Measurements from ENCODE around the gene PCID2. TPM values are rescaled to one million over a fixed set of nuclear protein-coding genes. Genes with fewer than 3 reads are reported as not detected.

Gene PCID2
- total and polyA plus RNA-seq, 2 of the 13 experiments (the other 11 are each of a cell fraction or from before 2014, with no cell fraction given), result 65.0 to 111 TPM

GRCh38 chr13:113138792-113139551, 69.5 kb downstream of the PCID2 start (continued):
- TF ChIP-seq ZNF558 (CRISPR knock-in tag; IDR thresholded peaks at IDR 0.05; ENCODE audit: borderline replicate concordance), result no peak; the same call in 1 of the 2 replicates
- TF ChIP-seq FUBP1 (CRISPR knock-in tag; IDR thresholded peaks at IDR 0.05; ENCODE audit: borderline replicate concordance), result 0 out of 2 replicates have a peak, but pooled peaks have one; percentile 16
- TF ChIP-seq ZNF513 (CRISPR knock-in tag; conservative IDR thresholded peaks at IDR 0.05), result no peak
- TF ChIP-seq NR1H2 (CRISPR knock-in tag; IDR thresholded peaks at IDR 0.05; ENCODE audit: borderline replicate concordance, low read depth), result no peak
- no peak for TF ChIP-seq PTBP1 (IDR thresholded peaks at IDR 0.05; ENCODE audit: low read depth, low read length, poor library complexity, severe bottlenecking)
- peak; percentile 79; the same call in 1 of the 2 replicates for TF ChIP-seq ZNF564 (CRISPR knock-in tag; IDR thresholded peaks at IDR 0.05)
- peak; percentile 94 for TF ChIP-seq RARA (CRISPR knock-in tag; IDR thresholded peaks at IDR 0.05)
- no peak for TF ChIP-seq TCF12 (IDR thresholded peaks at IDR 0.05)
- peak; percentile 98 for TF ChIP-seq TCF12 (CRISPR knock-in tag; IDR thresholded peaks at IDR 0.05)
- TF ChIP-seq ZNF776 (CRISPR knock-in tag; IDR thresholded peaks at IDR 0.05), result peak; percentile 65; the same call in 1 of the 2 replicates
- no peak for TF ChIP-seq SP140L (CRISPR knock-in tag; IDR thresholded peaks at IDR 0.05; ENCODE audit: borderline replicate concordance)
- TF ChIP-seq ZFP36L1 (CRISPR knock-in tag; IDR thresholded peaks at IDR 0.05), result peak; percentile 86; the same call in 1 of the 2 replicates
- TF ChIP-seq ZBTB42 (CRISPR knock-in tag; IDR thresholded peaks at IDR 0.05), result peak; percentile 77; the same call in 1 of the 2 replicates
- TF ChIP-seq CCAR2 (optimal IDR thresholded peaks at IDR 0.05; ENCODE audit: low read depth, low read length), result no peak
- no peak for TF ChIP-seq ZNF382 (CRISPR knock-in tag; IDR thresholded peaks at IDR 0.05; ENCODE audit: borderline replicate concordance)
- TF ChIP-seq GATAD1 (CRISPR knock-in tag; IDR thresholded peaks at IDR 0.05), result peak; percentile 81
- peak; percentile 43; the same call in 1 of the 2 replicates for TF ChIP-seq CREB1 (IDR thresholded peaks at IDR 0.05)
- peak; percentile 88 for TF ChIP-seq CREB1 (CRISPR knock-in tag; IDR thresholded peaks at IDR 0.05)
- TF ChIP-seq IRF1 (CRISPR knock-in tag; IDR thresholded peaks at IDR 0.05; ENCODE audit: low read depth), result no peak
- no peak for TF ChIP-seq ZBTB1 (CRISPR knock-in tag; IDR thresholded peaks at IDR 0.05; ENCODE audit: borderline replicate concordance)
- no peak for TF ChIP-seq ZNF432 (CRISPR knock-in tag; IDR thresholded peaks at IDR 0.05; ENCODE audit: borderline replicate concordance)
- peak; percentile 84 for TF ChIP-seq ZNF574 (CRISPR knock-in tag; IDR thresholded peaks at IDR 0.05)
- TF ChIP-seq ZNF530 (CRISPR knock-in tag; IDR thresholded peaks at IDR 0.05; ENCODE audit: low read depth), result no peak

All from HepG2 (cell line).